IPS DF 6.9 (cell line): ENCODE measurements around the gene MAP3K14.
"Not testable (repeated sequence)": the region's sequence is repeated elsewhere in the genome, so short reads cannot be mapped to it uniquely, and the experiment has no call there.

ENCODE experiments used
- DNase-seq: peaks from one replicate; pipeline ENCODE4 v3.0.0-alpha.2; 2013; ENCODE audit warnings: low read depth, low spot score
- H3K27ac ChIP-seq: one replicate; pipeline ENCODE4 v1.5.1; 2013; ENCODE audit warnings: low read length, control low read depth
- H3K27me3 ChIP-seq: 2 replicates; pipeline ENCODE4 v1.6.1; 2013; ENCODE audit warnings: mild to moderate bottlenecking, low read length; ENCODE audit not compliant: control insufficient read depth, insufficient read depth
- H3K36me3 ChIP-seq: 2 replicates; pipeline ENCODE4 v1.6.1; 2013; ENCODE audit warnings: low read length; ENCODE audit not compliant: control insufficient read depth, insufficient read depth
- H3K4me1 ChIP-seq: 2 replicates; pipeline ENCODE4 v1.6.1; 2013; ENCODE audit warnings: low read length; ENCODE audit not compliant: control insufficient read depth, insufficient read depth
- H3K4me3 ChIP-seq: 2 replicates; pipeline ENCODE4 v1.5.1; 2013; ENCODE audit warnings: mild to moderate bottlenecking, low read length
- H3K9me3 ChIP-seq: 2 replicates; pipeline ENCODE4 v1.6.1; 2013; ENCODE audit warnings: low read length, inconsistent platforms; ENCODE audit not compliant: control insufficient read depth, insufficient read depth
- WGBS: extraction: QIAGEN DNeasy Blood & Tissue Kit; methylation state at CpG from one replicate; pipeline ENCODE4 v1.1.7; 2013; ENCODE audit warnings: mixed read lengths, missing lambda C conversion rate; ENCODE audit not compliant: insufficient read length, insufficient coverage; 5-methylcytosine and 5-hydroxymethylcytosine counted together

The MAP3K14 gene

DNA sequence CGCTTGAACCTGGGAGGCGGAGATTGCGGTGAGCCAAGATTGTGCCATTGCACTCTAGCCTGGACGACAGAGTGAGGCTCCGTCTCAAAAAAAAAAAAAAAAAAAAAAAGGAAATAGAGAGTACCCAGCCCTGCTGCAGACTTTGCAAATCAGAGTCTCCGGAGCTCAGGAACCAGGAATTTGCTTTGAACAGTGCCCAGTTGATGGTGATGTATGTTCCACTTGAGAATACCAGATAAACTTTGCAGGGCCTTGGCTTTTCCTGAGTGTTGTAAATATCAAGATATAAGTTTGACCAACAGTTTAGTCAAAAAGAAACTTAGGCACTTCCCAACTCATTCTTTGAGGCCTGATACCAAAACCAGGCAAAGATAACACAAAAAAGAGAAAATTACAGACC, 30.6 kb upstream of the MAP3K14 start:
- no peak overlapping the region for H3K4me3 ChIP-seq
- no peaks in the 10 kb centered on the region for H3K36me3 ChIP-seq
- no peaks in the 10 kb centered on the region for H3K27me3 ChIP-seq
- H3K4me1 ChIP-seq = 0 out of 2 replicates have a peak, but pooled peaks cover 2% of the 10 kb centered on the region
- no peak overlapping the region for H3K27ac ChIP-seq
- no peaks in the 10 kb centered on the region for H3K9me3 ChIP-seq
- DNase-seq = no peak
- WGBS = no CpG with 5 or more reads among the region's 6 CpGs

DNA sequence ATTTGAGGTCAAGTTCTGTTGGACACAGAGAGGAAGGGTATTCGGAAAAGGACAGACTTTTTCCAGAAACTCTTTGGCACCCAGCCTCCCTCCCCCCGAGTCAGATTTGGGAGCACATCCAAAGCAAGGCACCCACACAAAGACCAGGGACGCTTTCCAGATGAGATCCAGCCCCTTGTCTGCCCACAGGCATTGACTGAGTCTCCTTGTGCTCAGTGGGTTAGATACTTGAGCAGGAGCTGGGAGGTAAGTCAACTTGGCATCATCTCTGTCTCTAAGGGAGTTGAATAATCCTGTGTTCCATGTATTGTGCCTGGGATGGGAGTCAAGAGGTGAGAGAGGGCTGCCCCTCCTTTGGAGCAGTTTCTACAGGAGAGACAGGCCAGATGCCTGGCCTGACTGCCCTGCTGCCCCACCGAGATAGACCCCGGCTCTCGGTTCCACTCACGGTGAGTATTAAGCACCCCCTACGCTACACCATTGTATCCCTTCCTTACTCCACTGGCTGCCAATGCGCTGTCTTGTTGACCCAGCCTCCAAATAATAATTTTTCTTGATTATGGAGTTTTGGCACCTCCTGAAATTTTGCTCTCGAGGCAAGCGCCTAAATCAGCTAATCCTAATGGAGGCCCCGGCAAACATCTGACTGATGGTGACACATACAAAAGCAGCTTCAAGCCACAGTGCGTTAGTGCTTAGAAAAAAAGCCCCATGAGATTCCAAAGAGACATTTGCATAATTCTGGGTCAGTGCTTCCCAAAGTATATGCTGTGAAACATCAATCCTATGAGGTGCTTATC, 29.6 kb upstream of the MAP3K14 start:
- DNase-seq = no peak
- no peak overlapping the region for H3K27ac ChIP-seq
- no peaks in the 10 kb centered on the region for H3K36me3 ChIP-seq
- no peaks in the 10 kb centered on the region for H3K27me3 ChIP-seq
- H3K4me1 ChIP-seq = peaks cover 7% of the 10 kb centered on the region; the same call in 1 of the 2 replicates
- no peak overlapping the region for H3K4me3 ChIP-seq
- H3K9me3 ChIP-seq = no peaks in the 10 kb centered on the region
- no CpG with 5 or more reads among the region's 13 CpGs for WGBS

DNA sequence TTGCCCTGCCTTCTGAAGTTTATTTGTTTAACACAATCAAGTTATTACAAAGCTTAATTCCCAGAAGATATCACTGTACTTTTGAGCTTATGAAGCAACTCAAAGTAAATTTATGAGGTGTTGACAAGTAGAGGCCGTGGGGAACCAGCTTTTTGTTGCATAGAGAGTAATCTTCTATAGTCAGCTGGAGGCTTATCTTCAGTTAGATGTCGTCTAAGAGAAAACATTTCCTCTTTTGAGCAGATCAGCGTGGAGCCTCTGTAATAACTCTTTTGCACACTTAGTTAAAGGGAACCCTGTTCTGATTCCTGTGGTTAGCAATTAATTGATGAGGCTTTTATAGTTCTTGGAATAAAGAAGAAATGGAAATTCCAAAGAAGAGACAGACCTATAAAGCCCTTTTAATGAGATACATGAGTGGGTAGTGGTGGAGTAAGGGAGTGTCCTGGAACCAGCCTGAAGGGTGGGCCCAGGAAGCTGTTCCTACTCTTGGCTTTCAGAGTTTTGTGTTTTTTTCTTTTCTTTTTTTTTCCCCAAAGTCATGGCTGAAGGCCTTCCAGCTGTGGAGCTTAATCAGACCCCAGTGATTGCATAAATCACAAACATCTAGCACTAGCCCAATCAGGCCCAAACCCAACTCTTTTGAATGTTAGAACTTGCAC, 28.9 kb upstream of the MAP3K14 start:
- no peak overlapping the region for H3K4me3 ChIP-seq
- H3K9me3 ChIP-seq = no peaks in the 10 kb centered on the region
- no peak for DNase-seq
- H3K27ac ChIP-seq = no peak overlapping the region
- H3K27me3 ChIP-seq = no peaks in the 10 kb centered on the region
- WGBS = no CpG with 5 or more reads among the region's 3 CpGs
- peaks cover 7% of the 10 kb centered on the region; the same call in 1 of the 2 replicates for H3K4me1 ChIP-seq
- H3K36me3 ChIP-seq = no peaks in the 10 kb centered on the region

DNA sequence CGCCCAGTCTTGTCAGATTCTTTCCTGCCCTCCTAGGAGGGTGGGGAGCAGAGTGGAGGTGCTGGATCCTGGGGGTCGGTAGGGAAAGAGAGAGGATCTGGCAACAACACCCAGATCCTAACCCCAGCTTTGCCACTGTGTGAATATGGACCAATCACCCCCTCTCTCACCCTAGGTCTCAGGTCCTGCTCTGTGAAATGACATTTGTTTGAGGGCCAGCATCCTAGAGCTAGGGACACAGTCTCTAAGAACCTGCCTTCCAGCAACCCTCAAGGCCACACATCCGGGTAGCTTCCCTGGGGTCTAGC, 28.4 kb upstream of the MAP3K14 start:
- Histone ChIP-seq H3K27ac (no peak overlapping the region), H3K36me3 (no peaks in the 10 kb centered on the region), H3K4me3 (no peak overlapping the region), H3K9me3 (no peaks in the 10 kb centered on the region), H3K4me1 (peaks cover 7% of the 10 kb centered on the region; the same call in 1 of the 2 replicates), H3K27me3 (no peaks in the 10 kb centered on the region)
- no CpG with 5 or more reads among the region's 3 CpGs for WGBS
- DNase-seq = no peak

DNA sequence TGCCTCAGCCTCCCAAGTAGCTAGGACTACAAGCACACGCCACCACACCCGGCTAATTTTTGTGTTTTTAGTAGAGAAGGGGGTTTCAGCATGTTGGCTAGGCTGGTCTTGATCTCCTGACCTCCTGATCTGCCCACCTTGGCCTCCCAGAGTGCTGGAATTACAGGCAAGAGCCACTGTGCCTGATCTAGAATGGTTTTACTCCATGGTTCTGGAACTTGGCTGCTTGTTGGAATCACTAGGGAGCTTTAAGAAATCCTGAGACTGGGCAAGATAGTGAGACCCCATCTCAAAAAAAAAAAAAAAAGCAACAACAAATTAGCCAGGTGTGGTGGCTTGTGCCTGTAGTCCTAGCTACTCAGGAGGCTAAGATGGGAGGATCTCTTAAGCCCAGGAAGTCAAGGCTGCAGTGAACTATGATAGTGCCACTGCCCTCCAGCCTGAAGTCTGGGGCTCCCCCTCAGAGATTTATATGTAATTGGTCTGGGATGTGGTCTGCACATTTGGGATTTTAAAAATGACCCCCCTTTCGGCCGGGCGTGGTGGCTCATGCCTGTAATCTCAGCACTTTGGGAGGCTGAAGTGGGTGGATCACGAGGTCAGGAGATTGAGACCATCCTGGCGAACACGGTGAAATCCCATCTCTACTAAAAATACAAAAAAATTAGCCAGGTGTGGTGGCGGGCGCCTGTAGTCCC, 27.3 kb upstream of the MAP3K14 start:
- not testable (repeated sequence) for DNase-seq, H3K27ac ChIP-seq
- WGBS = no CpG with 5 or more reads among the region's 10 CpGs

DNA sequence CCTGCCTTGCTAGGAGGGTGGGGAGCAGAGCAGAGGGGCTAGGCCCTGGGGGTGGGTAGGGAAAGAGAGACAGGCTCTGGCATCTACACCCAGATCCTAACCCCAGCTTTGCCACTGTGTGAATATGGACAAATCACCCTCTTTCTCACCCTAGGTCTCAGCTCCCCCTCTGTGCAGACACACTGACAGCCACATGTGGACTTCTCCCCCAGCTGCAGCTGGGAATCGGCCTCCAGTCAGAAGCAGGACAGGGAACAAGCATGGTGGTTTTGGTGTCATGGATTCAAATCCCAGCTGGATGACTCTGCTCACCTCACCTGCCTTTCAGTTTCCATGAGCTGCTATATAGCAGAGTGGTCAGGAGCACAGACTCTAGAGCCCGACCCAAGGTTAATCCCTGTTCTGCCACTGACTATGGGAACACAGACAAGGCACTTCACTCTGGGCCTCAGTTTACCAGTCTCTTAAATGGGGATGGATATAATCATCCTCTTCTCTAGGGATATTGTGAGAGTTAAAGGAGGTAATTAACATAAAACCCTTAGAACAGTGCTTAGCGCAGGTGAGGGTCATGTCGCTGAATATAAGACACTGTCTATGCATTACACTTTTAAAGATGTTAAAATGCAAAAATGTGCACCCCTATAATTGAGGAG, 26.2 kb upstream of the MAP3K14 start:
- no peak overlapping the region for H3K4me3 ChIP-seq
- no peak for DNase-seq
- H3K27me3 ChIP-seq = no peaks in the 10 kb centered on the region
- no peaks in the 10 kb centered on the region for H3K36me3 ChIP-seq
- no CpG with 5 or more reads among the region's 4 CpGs for whole genome bisulfite sequencing
- H3K4me1 ChIP-seq = peaks cover 7% of the 10 kb centered on the region; the same call in 1 of the 2 replicates
- no peak overlapping the region for H3K27ac ChIP-seq
- H3K9me3 ChIP-seq = no peaks in the 10 kb centered on the region

More for the DNA sequence above, 27.3 kb upstream of the MAP3K14 start:
- not testable (repeated sequence) for H3K27me3 ChIP-seq, H3K9me3 ChIP-seq, H3K36me3 ChIP-seq, H3K4me3 ChIP-seq, H3K4me1 ChIP-seq

DNA sequence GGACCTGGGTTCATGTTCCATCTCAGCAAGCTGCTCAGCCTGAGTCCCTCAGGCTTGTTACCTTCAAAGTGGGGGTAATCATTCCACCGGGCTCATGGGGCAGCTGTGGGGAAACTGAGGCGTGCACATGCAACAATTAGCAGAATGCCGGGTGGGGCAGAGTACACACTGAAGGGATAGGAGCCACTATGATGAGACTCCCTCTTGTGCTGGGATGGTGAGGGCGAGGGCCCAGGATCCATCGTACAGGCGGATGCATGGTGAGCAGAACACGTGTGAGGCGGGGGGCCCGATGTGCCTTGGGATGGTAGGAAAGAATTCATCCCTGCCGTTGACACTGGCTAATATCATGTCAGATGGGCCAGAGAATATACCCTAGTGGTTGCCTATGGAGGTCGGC, 25.5 kb upstream of the MAP3K14 start:
- WGBS = no CpG with 5 or more reads among the region's 11 CpGs
- no peak overlapping the region for H3K4me3 ChIP-seq
- DNase-seq = no peak
- no peaks in the 10 kb centered on the region for H3K36me3 ChIP-seq
- no peak overlapping the region for H3K27ac ChIP-seq
- peaks cover 7% of the 10 kb centered on the region; the same call in 1 of the 2 replicates for H3K4me1 ChIP-seq
- no peaks in the 10 kb centered on the region for H3K27me3 ChIP-seq
- no peaks in the 10 kb centered on the region for H3K9me3 ChIP-seq

DNA sequence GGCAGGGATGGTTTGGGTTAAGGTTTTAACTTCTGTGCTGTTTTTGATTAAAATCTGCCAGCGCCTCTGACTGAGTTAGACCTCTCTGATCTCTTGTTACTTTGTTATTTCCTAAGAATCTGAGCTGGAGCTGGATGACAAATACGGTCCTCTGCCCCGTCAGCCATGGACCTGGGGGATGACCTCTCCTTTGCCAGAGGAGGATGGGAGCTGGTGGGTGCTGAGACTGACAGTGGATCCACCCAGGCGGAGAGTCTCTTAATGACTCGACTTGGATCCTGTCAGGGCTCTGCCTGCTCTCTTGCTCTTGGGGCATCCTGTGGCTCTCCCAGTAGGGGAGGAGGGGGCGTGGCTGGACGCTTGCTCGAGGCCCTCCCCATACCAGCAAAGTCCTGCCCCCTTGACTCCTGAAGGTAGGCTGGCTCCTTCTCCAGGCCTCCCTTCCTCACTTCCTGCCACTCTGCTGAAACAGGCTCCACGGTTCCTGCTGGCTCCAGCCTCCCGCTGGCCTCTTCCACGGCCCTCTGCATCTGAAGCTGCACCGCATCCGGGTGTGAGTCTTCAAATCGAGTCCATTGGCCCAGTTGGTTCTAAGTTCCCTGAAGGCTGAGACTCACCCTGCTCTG, 24.8 kb upstream of the MAP3K14 start:
- Histone ChIP-seq H3K27ac (no peak overlapping the region), H3K36me3 (no peaks in the 10 kb centered on the region), H3K9me3 (no peaks in the 10 kb centered on the region), H3K4me1 (peaks cover 7% of the 10 kb centered on the region; the same call in 1 of the 2 replicates), H3K27me3 (no peaks in the 10 kb centered on the region), H3K4me3 (no peak overlapping the region)
- peak; percentile 84 for DNase-seq
- no CpG with 5 or more reads among the region's 14 CpGs for WGBS

DNA sequence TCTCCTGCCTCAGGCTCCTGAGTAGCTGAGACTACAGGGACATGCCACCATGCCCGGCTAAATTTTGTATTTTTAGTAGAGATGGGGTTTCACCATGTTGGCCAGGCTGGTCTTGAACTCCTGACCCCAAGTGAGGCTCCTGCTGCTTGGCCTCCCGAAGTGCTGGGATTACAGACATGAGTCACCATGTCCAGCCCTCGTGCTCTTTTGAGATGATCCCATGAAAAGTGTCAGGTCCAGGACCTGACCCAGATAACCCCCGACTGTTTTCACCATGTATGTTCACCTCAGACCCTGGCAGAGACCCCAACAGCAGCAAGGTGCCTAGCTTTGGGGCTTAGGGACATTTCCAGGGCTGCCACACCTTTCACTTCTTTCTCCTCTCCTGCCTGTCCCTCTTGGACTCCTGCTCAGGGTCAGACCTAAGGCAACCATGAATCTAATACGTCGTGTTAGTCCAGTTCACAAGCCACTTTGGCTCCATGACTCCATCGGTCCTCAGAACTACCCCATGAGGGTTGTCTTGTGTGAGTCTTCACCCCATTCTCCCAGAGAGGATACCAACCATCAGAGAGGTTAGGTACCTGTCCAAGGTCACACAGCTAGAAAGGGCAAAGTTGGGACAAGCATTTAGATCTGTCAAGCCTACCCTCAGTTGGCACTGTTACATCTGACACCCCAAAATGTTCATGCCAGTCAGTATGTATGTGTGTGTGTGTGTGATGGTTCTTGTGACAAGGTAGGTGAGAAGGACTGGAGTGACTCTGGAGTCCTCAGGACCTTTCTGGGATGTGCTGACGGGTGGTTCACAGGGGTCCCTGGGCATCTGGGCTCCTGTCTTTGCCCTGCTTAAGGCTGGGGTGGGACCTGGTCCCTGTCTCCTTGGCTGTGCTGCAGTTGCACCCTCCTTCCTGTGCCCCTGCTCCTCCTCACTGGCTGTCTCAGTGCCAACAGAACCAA, 23.1 kb upstream of the MAP3K14 start:
- DNase-seq = no peak
- WGBS = no CpG with 5 or more reads among the region's 8 CpGs
- no peaks in the 10 kb centered on the region for H3K36me3 ChIP-seq
- no peak overlapping the region for H3K4me3 ChIP-seq
- no peaks in the 10 kb centered on the region; the same call in 1 of the 2 replicates for H3K27me3 ChIP-seq
- H3K4me1 ChIP-seq = peaks cover 5% of the 10 kb centered on the region; the same call in 1 of the 2 replicates
- H3K9me3 ChIP-seq = no peaks in the 10 kb centered on the region
- no peak overlapping the region for H3K27ac ChIP-seq
